ENCODE data around the gene FGF21.
"Not testable (repeated sequence)": the region's sequence is repeated elsewhere in the genome, so short reads cannot be mapped to it uniquely, and the experiment has no call there.

The FGF21 gene

DNA sequence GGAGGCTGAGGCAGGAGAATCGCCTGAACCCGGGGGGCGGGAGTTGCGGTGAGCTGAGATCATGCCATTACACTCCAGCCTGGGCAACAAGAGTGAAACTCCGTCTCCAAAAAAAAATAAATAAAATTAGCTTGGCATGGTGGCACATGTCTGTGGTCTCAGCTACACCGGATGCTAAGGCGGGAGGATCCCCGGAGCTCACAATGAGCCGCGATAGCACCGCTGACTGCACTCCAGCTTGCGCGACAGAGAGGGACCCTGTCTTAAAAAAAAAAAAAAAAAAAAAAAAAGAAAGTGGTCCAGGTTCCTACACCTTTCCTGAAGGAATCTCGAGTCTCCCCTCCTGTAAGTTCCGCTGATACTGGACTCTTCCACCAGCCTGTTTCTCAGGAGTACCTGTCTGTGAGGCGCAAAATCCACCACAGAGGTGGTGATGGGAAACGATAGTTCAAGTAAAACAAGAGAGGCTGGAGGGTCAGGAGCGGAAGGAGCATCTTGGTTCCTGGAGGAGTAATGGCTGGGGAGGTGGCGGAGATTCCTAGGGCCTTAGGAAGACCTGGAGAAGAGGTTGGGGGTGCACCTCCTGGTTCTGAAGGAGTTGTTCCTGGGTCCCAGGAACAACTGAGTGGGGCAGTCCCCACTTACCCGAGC lies 3.4 kb upstream of the FGF21 start:
- no peak for DNase-seq (ENCODE audit: low spot score)

DNA sequence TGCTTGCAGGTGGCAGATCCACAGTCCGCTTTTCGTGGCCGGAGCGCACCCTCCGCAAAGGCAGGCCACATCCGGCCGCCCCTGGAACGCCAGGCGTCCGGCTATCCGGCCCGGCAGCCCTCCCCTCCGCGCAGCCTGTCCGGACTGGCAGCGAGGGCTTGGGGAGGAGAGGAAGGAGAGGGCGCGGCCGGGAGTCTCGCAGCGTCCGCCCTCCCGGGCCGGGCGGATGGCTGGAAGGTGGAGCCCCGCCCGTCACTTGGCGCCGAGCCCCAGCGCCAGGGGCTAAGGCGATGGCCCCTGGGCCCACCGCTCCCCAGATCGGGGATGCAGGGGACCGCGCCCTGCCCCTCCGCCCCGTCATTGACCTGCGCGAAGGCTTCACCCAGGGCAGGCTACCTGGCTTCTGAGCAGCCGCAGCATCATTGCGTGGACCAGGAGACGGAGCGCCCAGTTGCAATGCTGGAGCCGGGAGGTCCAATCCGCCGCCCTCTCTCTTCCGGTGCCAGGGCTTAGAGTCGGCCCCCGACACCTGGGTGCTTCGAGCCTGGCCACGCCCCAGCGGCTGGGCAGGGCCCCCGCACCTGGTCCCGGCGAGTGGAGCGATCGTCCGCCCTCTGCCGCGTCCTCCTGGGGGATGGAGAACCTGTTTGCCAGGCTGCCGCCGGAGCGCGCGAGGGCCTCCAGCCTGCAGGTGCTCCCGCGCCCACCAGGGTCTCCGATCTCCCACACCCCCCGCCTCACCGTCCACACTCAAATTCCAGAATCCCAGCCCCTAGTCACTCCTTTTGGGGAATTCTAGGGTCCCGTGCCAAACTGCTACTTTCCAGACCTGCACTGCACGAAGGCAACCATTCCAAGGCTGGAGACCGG lies 2.6 kb upstream of the FGF21 start, which contains the start of gene FUT1:
FUT1 (minus strand) TSS at position 146 of the 870 bp plus-strand sequence. CDS start 1,360 bp downstream, outside the sequence.
- peak; percentile 14 for DNase-seq (ENCODE audit: low spot score)

DNA sequence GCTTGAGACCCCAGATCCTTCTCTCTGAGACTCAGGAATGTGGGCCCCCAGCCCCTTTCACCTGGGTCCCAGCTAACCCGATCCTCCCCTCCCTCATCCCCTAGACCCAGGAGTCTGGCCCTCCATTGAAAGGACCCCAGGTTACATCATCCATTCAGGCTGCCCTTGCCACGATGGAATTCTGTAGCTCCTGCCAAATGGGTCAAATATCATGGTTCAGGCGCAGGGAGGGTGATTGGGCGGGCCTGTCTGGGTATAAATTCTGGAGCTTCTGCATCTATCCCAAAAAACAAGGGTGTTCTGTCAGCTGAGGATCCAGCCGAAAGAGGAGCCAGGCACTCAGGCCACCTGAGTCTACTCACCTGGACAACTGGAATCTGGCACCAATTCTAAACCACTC lies 463 bp downstream of the FGF21 start:
- DNase-seq (ENCODE audit: low spot score) = no peak

DNA sequence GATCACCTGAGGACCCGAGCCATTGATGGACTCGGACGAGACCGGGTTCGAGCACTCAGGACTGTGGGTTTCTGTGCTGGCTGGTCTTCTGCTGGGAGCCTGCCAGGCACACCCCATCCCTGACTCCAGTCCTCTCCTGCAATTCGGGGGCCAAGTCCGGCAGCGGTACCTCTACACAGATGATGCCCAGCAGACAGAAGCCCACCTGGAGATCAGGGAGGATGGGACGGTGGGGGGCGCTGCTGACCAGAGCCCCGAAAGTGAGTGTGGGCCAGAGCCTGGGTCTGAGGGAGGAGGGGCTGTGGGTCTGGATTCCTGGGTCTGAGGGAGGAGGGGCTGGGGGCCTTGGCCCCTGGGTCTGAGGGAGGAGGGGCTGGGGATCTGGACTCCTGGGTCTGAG lies 888 bp downstream of the FGF21 start:
- DNase-seq (ENCODE audit: low spot score) = no peak

DNA sequence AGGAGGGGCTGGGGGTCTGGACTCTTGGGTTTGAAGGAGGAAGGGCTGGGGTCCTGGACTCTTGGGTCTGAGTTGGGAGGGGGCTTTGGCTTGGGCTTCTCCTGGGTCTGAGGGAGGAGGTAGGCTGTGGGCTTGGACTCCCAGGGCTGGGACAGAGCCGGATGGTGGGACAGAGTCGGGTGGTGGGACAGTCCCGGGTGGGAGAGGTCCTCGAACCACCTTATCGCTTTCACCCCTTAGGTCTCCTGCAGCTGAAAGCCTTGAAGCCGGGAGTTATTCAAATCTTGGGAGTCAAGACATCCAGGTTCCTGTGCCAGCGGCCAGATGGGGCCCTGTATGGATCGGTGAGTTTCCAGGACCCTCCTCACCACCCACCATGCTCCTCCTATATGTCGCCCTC lies 1.4 kb downstream of the FGF21 start:
- DNase-seq (ENCODE audit: low spot score) = no peak

DNA sequence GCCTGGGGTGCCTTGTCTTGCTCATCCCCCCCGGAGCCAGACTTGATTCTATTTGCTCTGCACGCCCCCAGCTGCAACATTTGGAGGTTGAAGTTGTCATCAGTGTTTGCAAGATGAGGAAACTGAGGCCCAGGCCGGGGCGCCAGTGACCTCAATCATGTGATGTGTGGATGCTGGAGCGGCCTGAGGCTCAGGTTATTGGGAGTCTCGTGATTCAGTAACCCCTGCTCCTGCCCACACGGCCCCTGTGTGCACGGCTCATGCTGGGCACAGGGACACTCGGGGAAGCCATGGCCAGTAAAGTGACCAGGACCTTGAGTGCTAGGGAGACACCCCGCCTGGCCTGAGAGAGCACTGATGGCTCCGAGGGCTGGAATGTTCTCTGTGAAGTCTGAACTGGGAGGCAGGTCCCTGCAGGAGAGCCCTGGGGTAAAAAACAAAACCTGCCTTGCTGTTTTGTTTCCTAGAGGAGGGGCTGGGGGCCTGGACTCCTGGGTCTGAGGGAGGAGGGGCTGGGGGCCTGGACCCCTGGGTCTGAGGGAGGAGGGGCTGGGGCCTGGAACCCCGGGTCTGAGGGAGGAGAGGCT lies 1.9 kb downstream of the FGF21 start:
- no peak for DNase-seq (ENCODE audit: low spot score)

DNA sequence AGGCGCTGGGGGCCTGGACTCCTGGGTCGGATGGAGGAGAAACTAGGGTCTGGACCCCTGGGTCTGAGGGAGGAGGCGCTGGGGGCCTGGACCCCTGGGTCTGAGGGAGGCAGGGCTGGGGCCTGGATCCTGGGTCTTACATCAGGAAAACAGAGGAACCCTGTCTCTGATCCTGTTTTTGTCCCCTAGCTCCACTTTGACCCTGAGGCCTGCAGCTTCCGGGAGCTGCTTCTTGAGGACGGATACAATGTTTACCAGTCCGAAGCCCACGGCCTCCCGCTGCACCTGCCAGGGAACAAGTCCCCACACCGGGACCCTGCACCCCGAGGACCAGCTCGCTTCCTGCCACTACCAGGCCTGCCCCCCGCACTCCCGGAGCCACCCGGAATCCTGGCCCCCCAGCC lies 2.4 kb downstream of the FGF21 start:
- DNase-seq (ENCODE audit: low spot score) = no peak

DNA sequence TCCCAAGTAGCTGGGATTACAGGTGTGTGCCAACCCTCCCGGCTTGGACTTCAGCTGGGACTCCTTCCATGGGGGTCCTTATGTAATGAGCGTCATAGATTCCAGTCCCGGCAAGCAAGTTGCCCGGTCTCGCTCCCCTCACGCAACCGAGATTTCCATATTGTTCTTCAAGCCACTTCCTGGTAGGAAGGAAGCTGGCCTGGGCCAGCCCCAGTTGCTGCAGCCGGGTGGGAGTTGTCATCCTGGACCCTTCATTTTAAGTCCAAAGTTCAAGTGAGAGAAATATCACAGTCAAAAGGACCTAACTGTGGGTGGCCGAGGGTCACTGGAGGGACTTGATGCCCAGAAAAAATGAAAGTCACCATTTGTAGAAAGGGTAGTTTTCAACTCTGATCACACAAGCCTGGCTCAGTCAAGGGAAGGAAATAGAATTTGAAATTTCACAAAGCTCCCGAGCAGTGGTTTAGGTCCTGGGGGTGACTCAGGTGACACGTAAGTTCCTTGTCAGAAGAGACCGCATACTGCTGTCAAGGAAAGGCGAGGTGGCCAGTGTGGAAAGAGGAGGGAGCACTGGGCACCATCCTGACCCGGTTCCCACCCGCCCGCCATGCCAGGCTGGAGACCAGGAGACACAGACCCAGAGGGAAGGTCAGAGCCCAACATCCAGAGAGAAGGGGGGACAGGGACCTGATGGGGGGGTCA lies 5.3 kb downstream of the FGF21 start:
- no peak for DNase-seq (ENCODE audit: low spot score)

DNA sequence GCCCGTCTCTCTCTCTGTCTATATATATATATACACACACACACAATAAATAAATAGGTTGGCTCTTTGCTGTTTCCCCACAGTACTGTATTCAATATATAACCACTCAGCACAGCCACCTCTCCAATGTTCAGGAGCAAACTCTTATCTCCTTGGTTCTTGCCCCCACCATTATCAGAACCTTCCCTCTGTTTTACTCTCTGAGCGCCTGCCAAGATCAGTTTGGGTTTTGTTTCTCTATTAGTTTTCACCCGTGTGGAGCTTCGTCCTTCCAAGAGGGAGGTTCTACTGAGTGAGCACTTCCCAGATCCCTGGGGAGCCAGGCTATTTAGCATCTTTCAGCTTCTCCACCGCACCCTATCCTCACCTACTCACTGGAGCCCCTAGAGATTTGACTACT lies 10.5 kb downstream of the FGF21 start:
- DNase-seq (ENCODE audit: low spot score) = not testable (repeated sequence)

DNA sequence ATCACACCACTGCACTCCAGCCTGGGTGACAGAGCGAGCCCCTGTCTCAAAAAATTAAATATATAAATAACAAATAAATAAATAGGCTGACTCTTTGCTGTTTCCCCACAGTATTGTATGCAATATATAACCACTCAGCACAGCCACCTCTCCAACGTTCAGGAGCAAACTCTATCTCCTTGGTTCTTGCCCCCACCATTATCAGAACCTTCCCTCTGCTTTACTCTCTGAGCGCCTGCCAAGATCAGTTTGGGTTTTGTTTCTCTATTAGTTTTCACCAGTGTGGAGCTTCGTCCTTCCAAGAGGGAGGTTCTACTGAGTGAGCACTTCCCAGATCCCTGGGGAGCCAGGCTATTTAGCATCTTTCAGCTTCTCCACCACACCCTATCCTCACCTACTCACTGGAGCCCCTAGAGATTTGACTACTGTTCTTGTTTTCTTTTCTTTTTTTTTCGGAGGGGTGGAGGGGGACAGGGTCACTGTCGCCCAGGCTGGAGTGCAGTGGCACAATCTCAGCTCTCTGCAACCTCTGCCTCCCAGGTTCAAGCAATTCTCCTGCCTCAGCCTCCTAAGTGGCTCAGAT lies 12.9 kb downstream of the FGF21 start:
- not testable (repeated sequence) for DNase-seq (ENCODE audit: low spot score)

DNA sequence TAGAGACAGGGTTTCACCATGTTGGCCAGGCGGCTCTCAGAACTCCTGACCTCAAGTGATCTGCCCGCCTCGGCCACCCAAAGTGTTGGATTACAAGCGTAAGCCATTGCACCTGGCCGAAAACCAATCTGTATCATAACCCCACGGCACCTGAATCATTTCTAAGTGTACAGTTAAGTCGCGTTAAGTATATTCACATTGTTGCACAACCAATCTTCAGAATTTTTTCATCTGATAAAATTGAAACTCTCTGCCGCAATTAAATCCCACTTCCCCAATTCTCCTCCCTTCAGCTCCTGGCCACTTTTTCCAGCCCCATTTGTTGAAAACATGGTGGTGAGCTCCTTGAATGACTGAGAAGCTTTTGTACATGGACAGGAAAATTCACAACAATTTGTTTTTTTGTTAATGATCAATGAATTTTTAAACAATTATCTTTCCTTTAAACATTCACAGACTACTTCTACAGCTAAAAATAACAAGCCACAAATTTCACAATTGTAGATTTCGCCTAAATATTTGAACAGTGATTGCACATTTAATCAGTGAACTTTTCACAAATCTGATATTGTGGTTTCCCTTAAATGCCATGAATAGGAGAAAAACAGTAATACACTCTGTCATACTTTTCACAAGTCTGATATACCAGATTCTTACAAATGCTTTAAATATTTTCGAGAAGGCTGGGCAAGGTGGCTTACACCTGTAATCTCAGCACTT lies 13.8 kb downstream of the FGF21 start:
- DNase-seq (ENCODE audit: low spot score) = no peak

DNA sequence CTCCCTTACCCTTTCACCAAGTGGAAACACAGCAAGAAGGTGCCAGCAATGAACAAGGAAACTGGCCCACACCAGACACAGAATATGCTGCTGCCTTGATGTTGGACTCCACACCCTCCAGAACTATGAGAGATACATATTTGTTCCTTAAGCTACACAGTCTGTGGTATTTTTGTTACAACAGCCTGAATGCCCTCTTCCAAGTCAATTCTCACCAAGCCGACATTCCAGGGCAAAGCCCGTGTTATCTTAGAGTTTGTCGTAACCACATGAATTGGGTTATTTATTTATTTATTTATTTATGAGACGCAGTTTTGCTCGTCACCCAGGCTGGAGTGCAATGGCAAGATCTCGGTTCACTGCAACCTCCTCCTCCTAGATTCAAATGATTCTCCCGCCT lies 14.9 kb downstream of the FGF21 start:
- DNase-seq (ENCODE audit: low spot score) = no peak

DNA sequence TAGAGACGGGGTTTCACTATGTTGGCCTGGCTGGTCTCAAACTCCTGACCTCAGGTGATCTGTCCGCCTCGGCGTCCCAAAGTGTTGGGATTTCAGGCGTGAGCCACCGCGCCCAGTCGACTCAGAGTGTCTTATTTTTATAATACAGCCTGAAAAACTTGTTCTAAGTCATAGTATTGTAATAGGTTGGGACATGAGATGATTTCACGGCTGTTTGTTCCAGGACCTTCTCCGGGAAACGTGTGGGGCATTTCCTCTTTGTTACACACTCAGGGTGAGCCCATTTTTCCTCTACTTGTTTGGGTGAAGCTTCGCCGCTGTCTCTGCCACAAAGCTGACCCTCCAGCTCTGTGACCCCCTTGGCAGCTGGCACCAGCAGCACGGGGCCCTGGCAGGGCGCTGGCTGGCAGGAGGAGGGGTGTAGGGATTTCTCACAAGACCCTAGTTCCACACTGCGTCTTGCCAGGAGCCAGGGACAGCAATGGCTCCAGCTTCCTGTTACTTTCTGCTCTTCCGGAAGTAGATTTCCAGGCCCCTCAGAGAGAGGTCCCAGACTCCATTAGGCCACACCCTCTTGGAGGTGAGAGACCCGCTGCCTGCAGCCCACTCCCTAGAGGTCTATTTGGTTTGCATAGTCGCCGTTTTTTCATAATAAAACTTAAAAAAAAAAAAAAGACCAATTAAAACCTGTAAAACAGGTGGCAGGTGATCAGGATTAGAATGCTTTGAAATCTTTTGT lies 15.6 kb downstream of the FGF21 start:
- no peak for DNase-seq (ENCODE audit: low spot score)

DNA sequence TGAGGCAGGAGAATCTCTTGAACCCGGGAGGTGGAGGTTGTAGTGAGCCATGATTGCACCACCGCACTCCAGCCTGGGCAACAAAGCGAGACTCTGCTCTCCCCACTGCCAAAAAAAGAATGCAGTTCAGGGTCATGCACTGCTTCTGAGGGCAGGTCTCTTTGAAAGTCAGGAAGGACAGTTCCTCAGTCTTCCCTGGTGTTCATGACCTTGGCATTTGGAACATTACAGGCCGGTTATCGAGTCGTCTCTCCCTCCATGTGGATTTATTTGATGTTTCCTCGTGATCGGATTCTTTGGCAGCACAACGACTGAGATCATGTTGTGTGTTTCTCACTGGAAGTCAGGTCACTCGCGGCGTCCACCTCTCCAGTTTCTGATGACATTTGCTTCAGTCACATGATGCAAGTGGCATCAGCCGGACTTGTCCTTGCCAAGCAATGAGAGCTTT lies 17.2 kb downstream of the FGF21 start:
- no peak for DNase-seq (ENCODE audit: low spot score)

DNA sequence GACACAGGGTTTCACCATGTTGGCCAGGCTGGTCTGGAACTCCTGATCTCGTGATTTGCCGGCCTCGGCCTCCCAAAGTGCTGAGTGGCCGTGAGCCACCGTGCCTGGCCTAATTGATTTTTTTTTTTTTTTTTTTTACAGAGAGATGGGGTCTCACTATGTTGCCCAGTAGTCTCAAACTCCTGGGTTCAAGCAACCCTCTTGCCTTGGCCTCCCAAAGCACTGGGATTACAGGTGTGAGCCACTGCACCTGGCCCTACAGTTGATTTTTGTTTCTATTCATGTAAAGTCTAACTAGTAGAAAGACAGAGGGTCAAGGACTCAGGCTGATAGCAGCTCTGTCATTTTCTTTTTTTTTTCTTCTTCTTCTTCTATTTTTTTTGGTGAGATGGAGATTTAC lies 21.8 kb downstream of the FGF21 start:
- no peak for DNase-seq (ENCODE audit: low spot score)

DNA sequence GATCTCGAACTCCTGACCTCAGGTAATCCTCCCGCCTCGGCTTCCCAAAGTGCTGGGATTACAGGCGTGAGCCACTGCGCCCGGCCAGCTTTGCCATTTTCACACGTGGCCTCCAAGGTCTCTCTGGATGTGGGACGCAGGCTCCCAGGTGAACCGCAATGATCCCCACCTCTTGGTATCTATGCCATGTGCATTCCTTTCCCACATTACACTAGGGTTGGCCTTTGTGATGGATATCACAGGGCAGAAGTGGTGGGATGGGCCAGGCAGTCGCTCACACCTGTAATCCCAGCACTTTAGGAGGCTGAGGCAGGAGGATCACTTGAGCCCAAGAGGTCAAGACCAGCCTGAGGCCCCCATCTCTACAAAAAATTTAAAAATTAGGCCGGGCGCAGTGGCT lies 22.4 kb downstream of the FGF21 start:
- DNase-seq (ENCODE audit: low spot score) = no peak

DNA sequence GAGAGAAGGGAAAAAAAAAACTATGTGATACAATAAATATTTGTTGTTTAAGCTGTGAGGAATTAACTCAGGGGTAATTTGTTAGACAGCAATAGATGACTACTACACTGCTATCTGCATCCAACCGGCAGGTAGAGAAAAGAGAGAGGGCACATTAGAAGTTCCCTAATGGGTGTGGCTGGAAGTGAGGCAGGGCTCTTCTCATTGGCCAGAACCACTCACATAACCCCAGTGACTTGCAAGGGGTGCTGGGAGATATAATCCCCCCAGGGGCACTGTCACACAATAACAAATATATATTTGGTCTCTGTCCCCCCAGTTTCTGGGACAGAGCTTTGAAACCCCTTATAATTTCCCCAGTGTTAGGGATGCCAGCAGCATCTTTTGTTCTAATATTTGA lies 24.3 kb downstream of the FGF21 start:
- no peak for DNase-seq (ENCODE audit: low spot score)

DNA sequence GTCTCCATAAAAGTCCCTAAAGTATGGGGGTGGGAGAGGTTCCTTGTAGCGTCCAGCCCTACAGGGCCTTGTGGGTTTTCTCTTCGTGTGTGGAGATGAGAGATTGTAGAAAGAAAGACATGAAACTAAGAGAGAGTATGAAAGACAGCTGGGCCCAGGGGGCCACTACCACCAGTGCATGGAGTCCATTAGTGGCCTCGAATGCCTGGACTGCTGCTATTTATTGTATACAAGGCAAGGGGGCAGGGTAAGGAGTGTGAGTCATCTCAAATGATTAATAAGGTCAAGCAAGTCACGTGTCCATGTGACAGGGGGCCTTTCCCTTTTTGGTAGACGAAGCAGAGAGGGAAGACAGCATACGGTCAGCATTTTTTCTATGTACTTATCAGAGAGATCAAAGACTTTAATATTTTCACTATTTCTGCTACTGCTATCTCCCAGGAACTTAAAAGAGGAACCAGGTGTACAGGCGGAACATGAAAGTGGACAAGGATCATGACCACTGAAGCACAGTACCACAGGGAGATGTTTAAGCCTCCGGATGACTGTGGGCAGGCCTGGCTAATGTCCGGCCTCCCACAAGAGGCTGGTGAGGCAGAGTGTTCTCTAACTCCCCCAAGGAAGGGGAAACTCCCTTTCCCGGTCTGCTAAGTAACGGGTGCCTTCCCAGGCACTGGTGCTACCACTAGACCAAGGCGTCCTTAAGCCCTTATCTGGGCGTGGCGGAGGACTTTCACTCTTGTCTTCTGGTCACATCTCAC lies 25.5 kb downstream of the FGF21 start:
- peak; percentile 6 for DNase-seq (ENCODE audit: low spot score)

DNA sequence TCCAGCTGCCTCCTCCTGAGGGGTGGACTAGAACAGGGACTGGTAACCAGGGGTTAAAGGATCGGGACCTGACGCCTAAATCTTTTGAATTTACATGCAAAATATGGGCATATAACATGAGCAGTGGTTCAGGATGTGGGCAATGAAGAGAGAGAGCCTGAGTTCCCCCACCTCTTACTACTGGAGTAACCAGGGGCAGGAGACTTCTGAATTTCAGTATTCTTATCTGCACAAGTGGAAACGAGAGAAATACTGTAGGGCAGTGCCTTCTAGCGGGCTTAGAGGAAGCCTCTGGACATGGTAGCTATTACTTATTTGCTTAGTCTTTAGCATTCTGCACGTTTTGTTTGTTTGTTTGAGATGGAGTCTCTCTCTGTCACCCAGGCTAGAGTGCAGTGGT lies 29.2 kb downstream of the FGF21 start:
- no peak for DNase-seq (ENCODE audit: low spot score)

DNA sequence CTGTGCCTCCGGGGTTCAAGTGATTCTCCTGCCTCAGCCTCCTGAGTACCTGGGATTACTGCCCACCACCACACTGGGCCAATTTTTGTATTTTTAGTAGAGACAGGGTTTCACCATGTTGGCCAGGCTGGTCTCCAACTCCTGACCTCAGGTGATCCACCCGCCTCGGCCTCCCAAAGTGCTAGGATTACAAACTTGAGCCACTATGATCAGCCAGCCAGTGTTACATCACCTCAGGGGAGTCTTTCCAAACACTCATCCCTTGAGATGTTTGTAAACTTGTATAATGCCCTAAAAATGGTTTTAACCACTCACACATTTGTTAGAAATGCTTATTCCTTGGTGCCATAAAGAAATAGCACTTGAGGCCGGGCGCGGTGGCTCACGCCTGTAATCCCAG lies 31.1 kb downstream of the FGF21 start:
- DNase-seq (ENCODE audit: low spot score) = not testable (repeated sequence)
